Esophagus (tissue), 2 donors: Measurements from ENCODE around the gene COX7A2L. TPM values are rescaled to one million over a fixed set of nuclear protein-coding genes. Genes with fewer than 3 reads are reported as not detected.
"Not testable (repeated sequence)": the region's sequence is repeated elsewhere in the genome, so short reads cannot be mapped to it uniquely, and the experiment has no call there.

ENCODE experiments used
- H3K27ac ChIP-seq, 2 donors: one replicate each; pipeline ENCODE4 v1.5.1; 2013; ENCODE audit warnings: low read depth in 2 of 2, mild to moderate bottlenecking in 2 of 2, inconsistent platforms in 1 of 2, low read length in 1 of 2, moderate library complexity in 1 of 2
- H3K27me3 ChIP-seq, 2 donors: one replicate each; pipeline ENCODE4 v1.6.1; 2013; ENCODE audit warnings: low read length in 2 of 2, control low read depth in 1 of 2, mild to moderate bottlenecking in 1 of 2; ENCODE audit not compliant: insufficient read depth in 2 of 2, control insufficient read depth in 1 of 2
- H3K36me3 ChIP-seq, 2 donors: one replicate each; pipeline ENCODE4 v1.6.1; 2013; ENCODE audit warnings: low read length in 1 of 2; ENCODE audit not compliant: control insufficient read depth in 2 of 2, insufficient read depth in 2 of 2
- H3K4me1 ChIP-seq, 2 donors: one replicate each; pipeline ENCODE4 v1.6.1; 2013; ENCODE audit warnings: low read length in 1 of 2; ENCODE audit not compliant: control insufficient read depth in 2 of 2, insufficient read depth in 2 of 2
- H3K4me3 ChIP-seq, 2 donors: one replicate each; pipeline ENCODE4 v1.5.1; 2013; ENCODE audit warnings: low read length in 2 of 2, mild to moderate bottlenecking in 2 of 2, low read depth in 1 of 2, moderate library complexity in 1 of 2
- H3K9me3 ChIP-seq, 2 donors: one replicate each; pipeline ENCODE4 v1.6.1; 2013; ENCODE audit warnings: mild to moderate bottlenecking in 2 of 2, low read depth in 1 of 2, low read length in 1 of 2, moderate library complexity in 1 of 2; ENCODE audit not compliant: control insufficient read depth in 2 of 2, insufficient read depth in 1 of 2
- WGBS, 2 donors: extraction: QIAGEN DNeasy Blood & Tissue Kit; methylation state at CpG; one replicate each; pipeline ENCODE4 v1.1.7; 2013; 5-methylcytosine and 5-hydroxymethylcytosine counted together
- polyA plus RNA-seq, 2 donors: library from polyadenylated mRNA; stranded (reverse); fragments of 200-250 nt; gene quantifications; one replicate each; pipeline ENCODE4 v1.2.3, GENCODE V29; 2013
- donor health status: healthy with polysubstance abuse.
- donor health status: Bipolar disorder and iron deficiency.

Gene COX7A2L, protein sequence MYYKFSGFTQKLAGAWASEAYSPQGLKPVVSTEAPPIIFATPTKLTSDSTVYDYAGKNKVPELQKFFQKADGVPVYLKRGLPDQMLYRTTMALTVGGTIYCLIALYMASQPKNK
- 10 to 100 TPM; 30.1 to 60.2 TPM for polyA plus RNA-seq

DNA sequence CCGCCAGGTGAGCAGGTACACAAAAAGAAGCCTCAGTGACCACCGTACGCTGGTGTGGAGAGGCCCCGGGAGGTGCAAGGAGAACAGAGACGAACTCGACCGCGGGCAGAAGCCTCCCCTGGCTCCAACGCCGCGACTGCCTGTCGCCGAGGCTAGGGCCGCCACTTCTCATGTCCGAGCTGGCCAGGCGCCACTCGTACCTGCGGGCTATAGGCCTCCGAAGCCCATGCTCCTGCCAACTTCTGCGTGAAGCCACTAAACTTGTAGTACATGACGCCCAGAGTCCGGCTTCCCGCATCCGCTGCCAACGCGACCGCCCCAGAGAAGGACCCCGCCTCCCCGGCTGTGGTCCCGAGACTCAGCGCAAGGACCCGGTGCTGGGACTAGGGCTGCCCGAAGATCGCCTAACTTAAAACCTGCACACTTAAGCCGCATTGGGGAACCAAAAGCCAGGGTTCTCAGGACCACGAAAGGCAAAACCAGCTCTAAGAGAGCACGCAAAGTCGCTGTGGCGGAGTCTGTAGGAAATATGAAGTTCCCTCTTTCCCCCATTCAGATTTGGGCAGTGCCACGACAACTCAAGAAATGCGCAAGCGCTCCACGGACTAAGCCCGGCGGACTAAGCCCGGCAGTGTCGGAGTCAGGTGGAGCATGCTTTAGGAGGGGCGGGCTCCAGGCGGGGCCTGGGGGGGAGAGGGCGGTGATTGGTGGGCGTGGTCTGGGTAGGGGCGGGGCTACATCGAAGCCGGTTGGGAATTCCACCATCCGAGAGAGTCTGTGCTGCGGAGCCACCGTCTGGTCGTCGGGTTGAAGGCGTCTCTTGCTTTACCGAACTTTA, at the start of gene COX7A2L:
Gene COX7A2L, minus strand, starts transcription at position 328 of the 838 bp plus-strand sequence. Its CDS starts 56 bp downstream, at position 272.
- WGBS, 2 donors = 0 to 1% methylated on average over 61 of the region's 61 CpGs
- peaks cover 0 to 2% of the 10 kb centered on the region in 2 donors for H3K4me1 ChIP-seq
- no peaks in the 10 kb centered on the region for H3K27me3 ChIP-seq
- H3K27ac ChIP-seq = peak within 1 kb of the TSS; percentile 96 to 97
- no peaks in the 10 kb centered on the region for H3K36me3 ChIP-seq
- H3K4me3 ChIP-seq = peak within 1 kb of the TSS; percentile 84 to 91
- H3K9me3 ChIP-seq = no peaks in the 10 kb centered on the region

DNA sequence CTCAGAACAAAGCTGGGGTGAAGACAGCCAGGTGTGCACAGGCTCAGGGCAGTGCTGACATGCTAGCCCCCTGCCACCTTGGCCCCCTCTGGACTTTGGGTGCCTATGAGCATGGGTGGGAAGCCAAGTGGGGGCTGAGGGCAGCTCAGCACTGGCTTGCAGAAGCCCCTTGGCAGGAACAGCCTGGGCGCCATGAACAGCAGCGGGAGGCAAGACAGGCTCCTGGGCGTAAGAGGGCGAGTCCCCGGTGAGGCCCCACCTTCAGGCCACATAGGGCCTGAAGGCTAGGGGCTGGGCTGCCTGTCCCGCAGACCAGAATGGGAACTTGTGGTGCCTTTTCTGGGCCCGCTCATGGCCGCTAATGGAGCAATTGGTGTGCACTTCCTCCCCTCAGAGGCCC, 47.0 kb upstream of the COX7A2L start:
- H3K4me1 ChIP-seq = no peaks in the 10 kb centered on the region
- WGBS, 2 donors = 96 to 97% methylated on average over 8 of the region's 8 CpGs
- no peaks in the 10 kb centered on the region for H3K27me3 ChIP-seq
- no peaks in the 10 kb centered on the region for H3K36me3 ChIP-seq
- H3K4me3 ChIP-seq = no peak overlapping the region
- H3K9me3 ChIP-seq = no peaks in the 10 kb centered on the region
- no peak overlapping the region for H3K27ac ChIP-seq

DNA sequence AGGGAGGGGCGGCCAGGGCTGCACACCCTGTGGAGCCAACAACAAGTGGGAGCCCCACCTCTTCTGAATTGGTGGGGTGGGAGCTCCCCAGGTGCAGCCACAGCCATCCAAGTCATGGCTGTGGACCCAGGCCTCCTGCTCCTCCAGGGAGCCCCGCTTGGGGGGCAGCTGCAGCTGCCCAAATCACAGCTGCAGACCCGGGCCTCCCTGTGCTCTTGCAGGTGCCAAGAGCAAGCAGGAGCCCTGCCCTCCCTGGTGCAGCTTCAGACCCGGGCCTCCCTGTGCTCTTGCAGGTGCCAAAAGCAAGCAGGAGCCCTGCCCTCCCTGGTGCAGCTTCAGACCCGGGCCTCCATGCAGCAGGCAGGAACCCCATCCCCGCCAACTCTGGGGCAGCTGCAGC, 46.5 kb upstream of the COX7A2L start:
- no peak overlapping the region for H3K27ac ChIP-seq
- no peaks in the 10 kb centered on the region for H3K4me1 ChIP-seq
- 78 to 85% methylated on average over 6 of the region's 6 CpGs for WGBS, 2 donors

DNA sequence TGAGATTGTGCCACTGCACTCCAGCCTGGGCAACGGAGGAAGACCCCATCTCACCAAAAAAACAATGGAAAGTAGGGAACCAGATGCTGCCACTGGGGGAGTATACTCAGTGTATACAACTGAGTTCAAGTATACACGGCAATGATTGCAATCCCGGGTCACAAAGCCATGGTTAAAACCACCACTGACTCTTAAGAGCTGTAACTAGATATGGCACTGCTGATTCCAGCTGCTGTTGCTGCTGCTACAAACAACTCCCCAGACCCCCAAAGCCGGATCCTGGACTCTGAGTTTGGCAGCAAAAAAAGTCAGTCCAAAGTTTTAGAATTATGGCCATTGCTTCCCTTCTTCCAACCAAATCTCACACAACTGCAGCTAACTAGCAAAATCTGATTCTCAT, 43.7 kb upstream of the COX7A2L start:
- H3K36me3 ChIP-seq = no peaks in the 10 kb centered on the region
- WGBS, 2 donors = 78 to 83% methylated on average over 4 of the region's 4 CpGs
- H3K9me3 ChIP-seq = peaks cover 0 to 3% of the 10 kb centered on the region in 2 donors
- H3K27me3 ChIP-seq = no peaks in the 10 kb centered on the region
- H3K4me3 ChIP-seq = no peak overlapping the region
- H3K27ac ChIP-seq = no peak overlapping the region
- no peaks in the 10 kb centered on the region for H3K4me1 ChIP-seq

More for the DNA sequence above, 46.5 kb upstream of the COX7A2L start:
- Histone ChIP-seq H3K4me3 (no peak overlapping the region), H3K9me3 (no peaks in the 10 kb centered on the region), H3K36me3 (no peaks in the 10 kb centered on the region), H3K27me3 (no peaks in the 10 kb centered on the region)

DNA sequence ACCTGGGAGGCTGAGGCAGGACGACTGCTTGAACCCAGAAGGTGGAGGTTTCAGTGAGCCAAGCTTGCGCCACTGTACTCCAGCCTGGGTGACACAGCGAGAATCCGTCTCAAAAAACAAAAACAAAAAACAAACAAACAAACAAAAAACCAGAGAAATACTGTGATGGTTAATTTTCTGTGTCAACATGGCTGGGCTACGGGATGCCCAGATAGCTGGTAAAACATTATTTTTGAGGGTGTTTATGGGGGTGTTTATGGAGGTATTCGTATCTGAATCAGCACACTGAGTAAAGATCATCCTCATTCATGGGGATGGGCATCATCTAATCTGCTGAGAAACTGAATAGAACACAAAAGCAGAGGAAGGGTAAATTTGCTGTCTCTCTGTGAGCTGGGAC, 40.8 kb upstream of the COX7A2L start:
- Histone ChIP-seq H3K4me1 (no peaks in the 10 kb centered on the region), H3K4me3 (no peak overlapping the region), H3K27me3 (no peaks in the 10 kb centered on the region), H3K36me3 (no peaks in the 10 kb centered on the region), H3K9me3 (peaks cover 0 to 3% of the 10 kb centered on the region in 2 donors), H3K27ac (no peak overlapping the region)
- 94 to 96% methylated on average over 6 of the region's 6 CpGs for WGBS, 2 donors

DNA sequence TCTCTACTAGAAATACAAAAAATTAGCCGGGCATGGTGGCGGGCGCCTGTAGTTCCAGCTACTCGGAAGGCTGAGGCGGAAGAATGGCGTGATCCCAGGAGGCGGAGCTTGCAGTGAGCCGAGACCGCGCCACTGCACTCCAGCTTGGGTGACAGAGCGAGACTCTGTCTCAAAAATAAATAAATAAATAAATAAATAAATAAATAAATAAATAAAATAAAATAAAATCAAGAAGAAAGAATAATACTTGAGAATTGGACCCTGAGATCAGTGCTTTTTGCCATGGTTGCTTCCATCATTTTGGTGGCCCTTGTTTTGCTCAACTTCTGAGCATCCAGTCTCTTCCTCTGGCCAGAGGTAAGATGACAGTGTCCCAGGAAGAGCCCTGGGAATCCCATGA, 37.0 kb upstream of the COX7A2L start:
- 95 to 96% methylated on average over 11 of the region's 11 CpGs for WGBS, 2 donors
- not testable (repeated sequence) for H3K27me3 ChIP-seq, H3K4me1 ChIP-seq, H3K27ac ChIP-seq, H3K9me3 ChIP-seq, H3K36me3 ChIP-seq, H3K4me3 ChIP-seq

DNA sequence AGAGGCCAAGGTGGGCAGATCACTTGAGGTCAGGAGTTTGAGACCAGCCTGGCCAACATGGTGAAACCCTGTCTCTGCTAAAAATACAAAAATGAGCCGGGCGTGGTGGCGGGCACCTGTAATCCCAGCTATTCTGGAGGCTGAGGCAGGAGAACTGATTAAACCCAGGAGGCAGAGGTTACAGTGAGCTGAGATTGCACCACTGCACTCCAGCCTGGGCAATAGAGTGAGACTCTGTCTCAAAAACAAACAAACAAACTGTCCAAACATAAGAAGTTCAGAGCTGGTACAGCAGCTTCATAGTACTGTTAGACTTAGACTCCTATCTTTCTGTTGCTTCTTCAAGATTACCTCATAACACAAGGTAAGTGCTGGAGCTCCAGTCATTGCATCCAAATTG, 32.3 kb upstream of the COX7A2L start:
- not testable (repeated sequence) for H3K9me3 ChIP-seq, H3K27ac ChIP-seq, H3K4me1 ChIP-seq, H3K36me3 ChIP-seq, H3K27me3 ChIP-seq, H3K4me3 ChIP-seq
- 97 to 98% methylated on average over 3 of the region's 3 CpGs for WGBS, 2 donors

DNA sequence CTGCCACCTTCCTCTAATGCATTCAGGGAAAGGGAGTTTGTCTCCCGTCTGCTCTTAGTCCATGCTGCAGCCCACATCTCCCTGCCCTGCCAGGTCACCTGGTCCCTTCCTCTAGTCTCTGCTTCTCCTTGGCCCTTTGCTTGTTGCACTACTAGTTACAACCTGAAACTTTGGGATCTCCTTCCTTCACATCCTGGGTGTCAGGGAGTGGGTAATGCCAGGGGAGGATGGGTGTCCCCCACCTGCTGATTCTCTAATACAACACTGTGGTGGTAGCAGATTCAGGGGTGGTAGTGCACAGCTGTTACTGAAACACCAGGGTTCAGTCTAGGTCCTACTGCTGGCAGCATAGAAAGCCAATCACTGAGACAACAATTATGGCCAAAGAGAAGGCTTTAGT, 31.2 kb upstream of the COX7A2L start:
- H3K27ac ChIP-seq = no peak overlapping the region
- no peaks in the 10 kb centered on the region for H3K36me3 ChIP-seq
- H3K4me1 ChIP-seq = no peaks in the 10 kb centered on the region
- H3K27me3 ChIP-seq = no peaks in the 10 kb centered on the region
- no peak overlapping the region for H3K4me3 ChIP-seq
- WGBS, 2 donors = 92% methylated on average over 1 of the region's 1 CpG
- no peaks in the 10 kb centered on the region for H3K9me3 ChIP-seq

DNA sequence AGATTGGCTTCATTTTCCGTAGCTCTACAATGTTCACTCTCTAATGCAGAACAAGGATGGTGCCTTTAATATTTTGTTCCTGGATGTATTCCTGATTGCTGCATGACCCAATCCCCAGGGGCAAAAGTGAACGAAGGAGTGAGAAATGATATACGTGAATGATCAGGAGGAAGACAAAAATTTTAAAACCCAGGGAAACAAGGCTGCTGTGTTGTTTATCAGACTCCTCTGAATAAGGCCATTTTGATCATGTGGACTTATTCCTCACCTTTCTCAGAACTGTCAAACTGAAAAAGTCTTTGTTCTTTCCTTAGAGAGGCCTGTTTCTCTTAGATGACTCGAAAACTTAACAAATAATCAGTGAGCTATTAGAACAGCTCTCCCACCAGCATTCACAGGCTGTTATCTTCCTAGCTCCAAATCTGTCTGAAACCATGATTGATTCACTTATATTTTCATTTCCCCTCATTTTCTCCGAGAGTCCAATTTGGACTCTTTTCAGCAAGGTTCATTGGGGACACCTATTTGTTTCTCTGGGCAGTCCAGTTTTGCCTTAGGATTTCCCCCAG, 29.5 kb upstream of the COX7A2L start:
- H3K27ac ChIP-seq = no peak overlapping the region
- no peaks in the 10 kb centered on the region for H3K9me3 ChIP-seq
- no peaks in the 10 kb centered on the region for H3K4me1 ChIP-seq
- 70 to 72% methylated on average over 5 of the region's 5 CpGs for WGBS, 2 donors
- no peaks in the 10 kb centered on the region for H3K27me3 ChIP-seq
- no peak overlapping the region for H3K4me3 ChIP-seq
- no peaks in the 10 kb centered on the region for H3K36me3 ChIP-seq
